Amniotic epithelial cell (primary cell): ENCODE measurements around the gene MILR1.
A peak's percentile ranks its signal among the peaks of the same experiment; 100 is the strongest.
"Not testable (repeated sequence)": the region's sequence is repeated elsewhere in the genome, so short reads cannot be mapped to it uniquely, and the experiment has no call there.

Experiments
- DNase-seq: peaks from one replicate; pipeline ENCODE4 v3.0.0-alpha.2; 2010; ENCODE audit warnings: low read depth

Gene MILR1

GRCh38 chr17:64448665-64449512 is at the start of gene MILR1:
Gene MILR1 (plus strand): TSS chr17:64449115. CDS start chr17:64449169, 54 bp downstream.
- peak; percentile 80 for DNase-seq

GRCh38 chr17:64399767-64400156 is 49.2 kb upstream of the MILR1 start:
- DNase-seq: no peak

- DNase-seq: no peak
Measured at GRCh38 chr17:64400642-64401041, 48.3 kb upstream of the MILR1 start.

GRCh38 chr17:64401244-64401860 is 47.6 kb upstream of the MILR1 start:
- no peak for DNase-seq

- DNase-seq: no peak
Measured at GRCh38 chr17:64401941-64402340, 47.0 kb upstream of the MILR1 start.

GRCh38 chr17:64402469-64402868 is 46.4 kb upstream of the MILR1 start:
- DNase-seq: no peak

GRCh38 chr17:64403881-64404460 is 44.9 kb upstream of the MILR1 start:
- no peak for DNase-seq

- DNase-seq: no peak
Measured at GRCh38 chr17:64406321-64407200, 42.4 kb upstream of the MILR1 start.

- DNase-seq: no peak
Measured at GRCh38 chr17:64410750-64411490, 38.0 kb upstream of the MILR1 start.

GRCh38 chr17:64411999-64412771 is 36.7 kb upstream of the MILR1 start:
- DNase-seq: peak; percentile 63

GRCh38 chr17:64412944-64413381 is 36.0 kb upstream of the MILR1 start:
- peak; percentile 93 for DNase-seq

- DNase-seq: no peak
Measured at GRCh38 chr17:64413513-64413912, 35.4 kb upstream of the MILR1 start.

- DNase-seq: peak; percentile 64
Measured at GRCh38 chr17:64418506-64419339, 30.2 kb upstream of the MILR1 start.

- DNase-seq: peak; percentile 76
Measured at GRCh38 chr17:64420143-64420670, 28.7 kb upstream of the MILR1 start.

- not testable (repeated sequence) for DNase-seq
Measured at GRCh38 chr17:64422121-64422520, 26.8 kb upstream of the MILR1 start.

GRCh38 chr17:64423881-64424280 is 25.0 kb upstream of the MILR1 start:
- DNase-seq: no peak

GRCh38 chr17:64424324-64424849 is 24.5 kb upstream of the MILR1 start:
- DNase-seq: no peak

GRCh38 chr17:64425191-64425590 is 23.7 kb upstream of the MILR1 start:
- no peak for DNase-seq

GRCh38 chr17:64426596-64426995 is 22.3 kb upstream of the MILR1 start:
- no peak for DNase-seq
